Measurements from ENCODE around the gene SOD1.
"Not testable (repeated sequence)": the region's sequence is repeated elsewhere in the genome, so short reads cannot be mapped to it uniquely, and the experiment has no call there.

Gene SOD1

GRCh38 chr21:31659536-31660258 lies at the start of gene SOD1:
SOD1 (plus strand) TSS chr21:31659693; CDS start chr21:31659770, 77 bp downstream.
- peak; percentile 89 for DNase-seq (ENCODE audit: low spot score)

- DNase-seq (ENCODE audit: low spot score) = no peak
These were observed 48.0 kb upstream of the SOD1 start for GRCh38 chr21:31611445-31611844.

GRCh38 chr21:31612894-31613785 lies 46.4 kb upstream of the SOD1 start:
- no peak for DNase-seq (ENCODE audit: low spot score)

GRCh38 chr21:31614705-31615104 lies 44.8 kb upstream of the SOD1 start:
- DNase-seq (ENCODE audit: low spot score) = no peak

GRCh38 chr21:31616216-31616615 lies 43.3 kb upstream of the SOD1 start:
- no peak for DNase-seq (ENCODE audit: low spot score)

GRCh38 chr21:31618696-31619430 lies 40.6 kb upstream of the SOD1 start:
- DNase-seq (ENCODE audit: low spot score) = no peak

GRCh38 chr21:31622397-31622796 lies 37.1 kb upstream of the SOD1 start:
- no peak for DNase-seq (ENCODE audit: low spot score)

GRCh38 chr21:31623664-31624063 lies 35.8 kb upstream of the SOD1 start:
- DNase-seq (ENCODE audit: low spot score) = no peak

GRCh38 chr21:31624181-31624580 lies 35.3 kb upstream of the SOD1 start:
- DNase-seq (ENCODE audit: low spot score) = no peak

GRCh38 chr21:31624961-31625491 lies 34.5 kb upstream of the SOD1 start:
- no peak for DNase-seq (ENCODE audit: low spot score)

GRCh38 chr21:31629972-31630711 lies 29.4 kb upstream of the SOD1 start:
- no peak for DNase-seq (ENCODE audit: low spot score)

- not testable (repeated sequence) for DNase-seq (ENCODE audit: low spot score)
These were observed 27.6 kb upstream of the SOD1 start for GRCh38 chr21:31631881-31632280.

GRCh38 chr21:31634993-31635392 lies 24.5 kb upstream of the SOD1 start:
- DNase-seq (ENCODE audit: low spot score) = no peak

- no peak for DNase-seq (ENCODE audit: low spot score)
These were observed 22.6 kb upstream of the SOD1 start for GRCh38 chr21:31636874-31637273.

GRCh38 chr21:31641416-31641922 lies 18.0 kb upstream of the SOD1 start:
- no peak for DNase-seq (ENCODE audit: low spot score)

- DNase-seq (ENCODE audit: low spot score) = no peak
These were observed 14.8 kb upstream of the SOD1 start for GRCh38 chr21:31644643-31645042.

- DNase-seq (ENCODE audit: low spot score) = no peak
These were observed 11.8 kb upstream of the SOD1 start for GRCh38 chr21:31647650-31648049.

GRCh38 chr21:31650930-31651329 lies 8.6 kb upstream of the SOD1 start:
- DNase-seq (ENCODE audit: low spot score) = no peak

- not testable (repeated sequence) for DNase-seq (ENCODE audit: low spot score)
These were observed 8.0 kb upstream of the SOD1 start for GRCh38 chr21:31651491-31651890.

- DNase-seq (ENCODE audit: low spot score) = no peak
These were observed 5.2 kb upstream of the SOD1 start for GRCh38 chr21:31654340-31654739.
